A673 (cell line): Measurements from ENCODE around the gene KIF19.

Source experiments
- EZH2 ChIP-seq: fragments of 200-600 bp; sonication (generic); IDR thresholded peaks from 2 replicates; pipeline ENCODE4 v1.6.1; 2017; ENCODE audit warnings: borderline replicate concordance, low read depth, mild to moderate bottlenecking, mixed read lengths, antibody characterized with exemption, low read length; ENCODE audit not compliant: poor library complexity, severe bottlenecking
- TF ChIP-seq, protein P1 (sequence below): fragments of 300-800, 200-600 bp; sonication (generic); conservative IDR thresholded peaks from 2 replicates; pipeline ENCODE4 v1.5.1; 2017; ENCODE audit warnings: low read depth, mild to moderate bottlenecking, antibody characterized with exemption, low read length, moderate library complexity, mixed read lengths

- no peak for TF ChIP-seq EZH2
- TF ChIP-seq, protein P1, sequence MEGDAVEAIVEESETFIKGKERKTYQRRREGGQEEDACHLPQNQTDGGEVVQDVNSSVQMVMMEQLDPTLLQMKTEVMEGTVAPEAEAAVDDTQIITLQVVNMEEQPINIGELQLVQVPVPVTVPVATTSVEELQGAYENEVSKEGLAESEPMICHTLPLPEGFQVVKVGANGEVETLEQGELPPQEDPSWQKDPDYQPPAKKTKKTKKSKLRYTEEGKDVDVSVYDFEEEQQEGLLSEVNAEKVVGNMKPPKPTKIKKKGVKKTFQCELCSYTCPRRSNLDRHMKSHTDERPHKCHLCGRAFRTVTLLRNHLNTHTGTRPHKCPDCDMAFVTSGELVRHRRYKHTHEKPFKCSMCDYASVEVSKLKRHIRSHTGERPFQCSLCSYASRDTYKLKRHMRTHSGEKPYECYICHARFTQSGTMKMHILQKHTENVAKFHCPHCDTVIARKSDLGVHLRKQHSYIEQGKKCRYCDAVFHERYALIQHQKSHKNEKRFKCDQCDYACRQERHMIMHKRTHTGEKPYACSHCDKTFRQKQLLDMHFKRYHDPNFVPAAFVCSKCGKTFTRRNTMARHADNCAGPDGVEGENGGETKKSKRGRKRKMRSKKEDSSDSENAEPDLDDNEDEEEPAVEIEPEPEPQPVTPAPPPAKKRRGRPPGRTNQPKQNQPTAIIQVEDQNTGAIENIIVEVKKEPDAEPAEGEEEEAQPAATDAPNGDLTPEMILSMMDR: peak; percentile 65
Measured at GRCh38 chr17:74361230-74362068, 35.4 kb downstream of the KIF19 start, which contains the start of gene BTBD17.
